ENCODE results near the gene TBCA.

GRCh38 chr5:77768978-77769377 is 7.2 kb downstream of the TBCA start:
- TF ChIP-seq EZH2 (IDR thresholded peaks at IDR 0.05; ENCODE audit: insufficient read depth, poor library complexity, severe bottlenecking) (no peak), EZH2phosphoT487 (IDR thresholded peaks at IDR 0.05; ENCODE audit: insufficient read depth, low read depth) (no peak)

All from GM23248 (cell line).